Type B pancreatic cell (in vitro differentiated cells): ENCODE measurements around the gene TAS2R40. TPM values are rescaled to one million over a fixed set of nuclear protein-coding genes. Genes with fewer than 3 reads are reported as not detected.

Experiments used
- total RNA-seq: library from RNA; stranded (reverse); gene quantifications from 2 replicates; pipeline ENCODE4 v1.2.1, GENCODE V29; 2021; ENCODE audit warnings: low replicate concordance

The TAS2R40 gene
- total RNA-seq, 1 donor from 2014 or later: not detected

Other genes starting within 250 kb of the TAS2R40 start
- not detected in 2 replicates for gene OR9A2, start 194.9 kb upstream of the TAS2R40 start, total RNA-seq
- gene OR6V1, start 169.7 kb upstream of the TAS2R40 start, total RNA-seq: not detected in 2 replicates
- not detected in 2 replicates for gene PIP, start 90.0 kb upstream of the TAS2R40 start, total RNA-seq
- gene TAS2R39, start 38.6 kb upstream of the TAS2R40 start, total RNA-seq: not detected in 2 replicates
- gene GSTK1, start 41.4 kb downstream of the TAS2R40 start, total RNA-seq: 110 and 155 TPM in 2 replicates
- gene TMEM139, start 62.9 kb downstream of the TAS2R40 start, total RNA-seq: 2.6 and 4.8 TPM in 2 replicates
- 53.9 and 55.2 TPM in 2 replicates for gene CASP2, start 66.3 kb downstream of the TAS2R40 start, total RNA-seq
- gene CLCN1, start 94.1 kb downstream of the TAS2R40 start, total RNA-seq: 0.12 and 0.22 TPM in 2 replicates
- 2.1 and 6.5 TPM in 2 replicates for gene FAM131B, start 140.7 kb downstream of the TAS2R40 start, total RNA-seq
- gene ZYX, start 159.3 kb downstream of the TAS2R40 start, total RNA-seq: 73.2 and 107 TPM in 2 replicates
- gene EPHA1, start 186.8 kb downstream of the TAS2R40 start, total RNA-seq: 18.0 and 40.1 TPM in 2 replicates
- not detected in 2 replicates for gene TAS2R60, start 221.4 kb downstream of the TAS2R40 start, total RNA-seq